ENCODE results near the gene DOCK6.

DNA sequence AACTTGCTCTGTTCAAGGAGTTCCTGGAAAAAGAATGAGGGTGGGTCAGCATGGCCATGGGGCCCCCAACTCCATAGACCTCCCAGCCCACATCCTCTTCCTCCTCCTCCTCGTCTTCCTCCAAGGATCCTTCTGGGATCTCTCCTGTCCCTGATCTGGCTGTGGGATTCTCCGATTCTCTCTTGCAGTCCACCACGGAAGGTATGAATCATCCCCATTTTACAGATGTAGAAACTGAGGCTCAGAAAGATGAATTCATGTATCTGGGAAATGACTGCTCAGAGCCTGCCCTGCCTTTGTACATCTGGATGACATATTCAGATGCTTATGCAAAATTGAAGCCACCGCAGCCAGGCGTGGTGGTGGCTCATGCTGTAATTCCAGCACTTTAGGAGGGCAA lies 62.8 kb downstream of the DOCK6 start:
- TF ChIP-seq, protein P1, sequence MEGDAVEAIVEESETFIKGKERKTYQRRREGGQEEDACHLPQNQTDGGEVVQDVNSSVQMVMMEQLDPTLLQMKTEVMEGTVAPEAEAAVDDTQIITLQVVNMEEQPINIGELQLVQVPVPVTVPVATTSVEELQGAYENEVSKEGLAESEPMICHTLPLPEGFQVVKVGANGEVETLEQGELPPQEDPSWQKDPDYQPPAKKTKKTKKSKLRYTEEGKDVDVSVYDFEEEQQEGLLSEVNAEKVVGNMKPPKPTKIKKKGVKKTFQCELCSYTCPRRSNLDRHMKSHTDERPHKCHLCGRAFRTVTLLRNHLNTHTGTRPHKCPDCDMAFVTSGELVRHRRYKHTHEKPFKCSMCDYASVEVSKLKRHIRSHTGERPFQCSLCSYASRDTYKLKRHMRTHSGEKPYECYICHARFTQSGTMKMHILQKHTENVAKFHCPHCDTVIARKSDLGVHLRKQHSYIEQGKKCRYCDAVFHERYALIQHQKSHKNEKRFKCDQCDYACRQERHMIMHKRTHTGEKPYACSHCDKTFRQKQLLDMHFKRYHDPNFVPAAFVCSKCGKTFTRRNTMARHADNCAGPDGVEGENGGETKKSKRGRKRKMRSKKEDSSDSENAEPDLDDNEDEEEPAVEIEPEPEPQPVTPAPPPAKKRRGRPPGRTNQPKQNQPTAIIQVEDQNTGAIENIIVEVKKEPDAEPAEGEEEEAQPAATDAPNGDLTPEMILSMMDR (conservative IDR thresholded peaks at IDR 0.05 in 1 of 2, IDR thresholded peaks at IDR 0.05 in 1 of 2; ENCODE audit: low read depth in 1 of 2, low read length in 2 of 2), result no peak
- TF ChIP-seq EZH2 (IDR thresholded peaks at IDR 0.05; ENCODE audit: low read length, missing control alignments), result no peak
